ENCODE results near the gene KCNQ1.

KCNQ1 gene

GRCh38 chr11:2666828-2667570, 222.2 kb downstream of the KCNQ1 start:
- no peaks in the 10 kb centered on the region for H3F3A ChIP-seq (ENCODE audit: insufficient read depth)
- H3K9me3 ChIP-seq (ENCODE audit: insufficient read depth, low read length): no peaks in the 10 kb centered on the region
- H3K4me2 ChIP-seq (ENCODE audit: low read depth, low read length, poor library complexity, severe bottlenecking): no peak overlapping the region
- no peak overlapping the region for H2AFZ ChIP-seq (ENCODE audit: low read depth, low read length, severe bottlenecking)
- H3K79me2 ChIP-seq (ENCODE audit: insufficient read depth, low read length): no peaks in the 10 kb centered on the region
- H3K9me2 ChIP-seq (replicated peaks; ENCODE audit: insufficient read depth, low read length): no peaks in the 10 kb centered on the region
- no peaks in the 10 kb centered on the region for H4K20me1 ChIP-seq (ENCODE audit: low read depth, low read length)
- no peak for TF ChIP-seq EZH2phosphoT487 (conservative IDR thresholded peaks at IDR 0.05; ENCODE audit: low read length)
- TF ChIP-seq CTCF (IDR thresholded peaks at IDR 0.05; ENCODE audit: insufficient read depth, low read length, poor library complexity, severe bottlenecking): no peak
- no peak overlapping the region for H3K27ac ChIP-seq (ENCODE audit: low read depth, low read length)
- H3K27me3 ChIP-seq (ENCODE audit: low read length): no peaks in the 10 kb centered on the region
- no peak overlapping the region for H3K9ac ChIP-seq (ENCODE audit: low read length)
- H3K4me3 ChIP-seq (ENCODE audit: insufficient read depth, low read length, poor library complexity, severe bottlenecking): no peak overlapping the region
- H3K36me3 ChIP-seq (ENCODE audit: low read length): no peaks in the 10 kb centered on the region

- TF ChIP-seq CTCF (IDR thresholded peaks at IDR 0.05; ENCODE audit: insufficient read depth, low read length, poor library complexity, severe bottlenecking) (no peak), EZH2phosphoT487 (conservative IDR thresholded peaks at IDR 0.05; ENCODE audit: low read length) (no peak)
- Histone ChIP-seq H3K4me2 (ENCODE audit: low read depth, low read length, poor library complexity, severe bottlenecking) (no peak overlapping the region), H4K20me1 (ENCODE audit: low read depth, low read length) (no peaks in the 10 kb centered on the region), H3K9me2 (replicated peaks; ENCODE audit: insufficient read depth, low read length) (no peaks in the 10 kb centered on the region), H3K9me3 (ENCODE audit: insufficient read depth, low read length) (no peaks in the 10 kb centered on the region), H2AFZ (ENCODE audit: low read depth, low read length, severe bottlenecking) (no peak overlapping the region), H3K79me2 (ENCODE audit: insufficient read depth, low read length) (no peaks in the 10 kb centered on the region), H3F3A (ENCODE audit: insufficient read depth) (no peaks in the 10 kb centered on the region), H3K27me3 (ENCODE audit: low read length) (no peaks in the 10 kb centered on the region), H3K36me3 (ENCODE audit: low read length) (no peaks in the 10 kb centered on the region), H3K27ac (ENCODE audit: low read depth, low read length) (no peak overlapping the region), H3K4me3 (ENCODE audit: insufficient read depth, low read length, poor library complexity, severe bottlenecking) (no peak overlapping the region), H3K9ac (ENCODE audit: low read length) (no peak overlapping the region)
Measured at GRCh38 chr11:2667940-2668339, 223.1 kb downstream of the KCNQ1 start.

GRCh38 chr11:2668876-2669275, 224.1 kb downstream of the KCNQ1 start:
- Histone ChIP-seq H3K9me3 (ENCODE audit: insufficient read depth, low read length) (no peaks in the 10 kb centered on the region), H3K9me2 (replicated peaks; ENCODE audit: insufficient read depth, low read length) (no peaks in the 10 kb centered on the region), H3K4me2 (ENCODE audit: low read depth, low read length, poor library complexity, severe bottlenecking) (no peak overlapping the region), H3K27ac (ENCODE audit: low read depth, low read length) (no peak overlapping the region), H3K36me3 (ENCODE audit: low read length) (no peaks in the 10 kb centered on the region), H3K4me3 (ENCODE audit: insufficient read depth, low read length, poor library complexity, severe bottlenecking) (no peak overlapping the region), H4K20me1 (ENCODE audit: low read depth, low read length) (no peaks in the 10 kb centered on the region), H2AFZ (ENCODE audit: low read depth, low read length, severe bottlenecking) (no peak overlapping the region), H3K79me2 (ENCODE audit: insufficient read depth, low read length) (no peaks in the 10 kb centered on the region), H3K9ac (ENCODE audit: low read length) (no peak overlapping the region), H3F3A (ENCODE audit: insufficient read depth) (no peaks in the 10 kb centered on the region), H3K27me3 (ENCODE audit: low read length) (no peaks in the 10 kb centered on the region)
- TF ChIP-seq EZH2phosphoT487 (conservative IDR thresholded peaks at IDR 0.05; ENCODE audit: low read length): no peak
